ENCODE results near the gene NEK6. TPM values are rescaled to one million over a fixed set of nuclear protein-coding genes. Genes with fewer than 3 reads are reported as not detected.

NEK6 gene
- total and polyA plus RNA-seq, 2 of the 8 experiments (the other 6 are each of a cell fraction or from before 2014, with no cell fraction given): 17.7 to 19.7 TPM

GRCh38 chr9:124377551-124378406 lies 120.0 kb downstream of the NEK6 start:
- no peaks in the 10 kb centered on the region for H3K23me2 ChIP-seq (ENCODE audit: low read depth, low read length)
- H3K14ac ChIP-seq (ENCODE audit: insufficient read length): no peak overlapping the region
- peaks cover 0 to 3% of the 10 kb centered on the region in 2 experiments; a peak in 1 of 4 replicates for H3K9me3 ChIP-seq (ENCODE audit: insufficient read depth in 2 of 2, low read depth in 1 of 2, low read length in 1 of 2)
- H2BK12ac ChIP-seq (ENCODE audit: low read depth, low read length): no peak overlapping the region
- H4K5ac ChIP-seq (ENCODE audit: insufficient read length, low read depth, low read length): no peak overlapping the region
- peaks cover 2% of the 10 kb centered on the region in 2 experiments for H4K20me1 ChIP-seq (replicated peaks in 1 of 2; ENCODE audit: control insufficient read depth in 1 of 2, insufficient read depth in 2 of 2, low read length in 2 of 2)
- H2BK120ac ChIP-seq (replicated peaks; ENCODE audit: low read depth, low read length): no peak overlapping the region
- no peak overlapping the region for H3K4ac ChIP-seq (replicated peaks; ENCODE audit: insufficient read length, low read depth, low read length)
- no peak for FAIRE-seq
- H3K4me2 ChIP-seq (ENCODE audit: insufficient read depth in 1 of 2, low read depth in 2 of 2, low read length in 2 of 2): no peak overlapping the region
- no peak overlapping the region for H2BK15ac ChIP-seq (ENCODE audit: low read length)
- POLR2A ChIA-PET (ENCODE audit: partially characterized antibody): interaction anchor here (0.5 to 0.8 kb wide), 2 partner anchors 15 to 123 kb away, joined by 3 read pairs; no protein-coding TSS in a partner anchor
- H3K4me1 ChIP-seq (replicated peaks in 1 of 4; ENCODE audit: control insufficient read depth in 3 of 4, insufficient read depth in 4 of 4, low read length in 3 of 4): no peaks in the 10 kb centered on the region
- H3K56ac ChIP-seq (replicated peaks; ENCODE audit: insufficient read length, low read depth, low read length): no peak overlapping the region
- H4K91ac ChIP-seq (replicated peaks; ENCODE audit: insufficient read length, low read length): no peak overlapping the region
- peaks cover 0 to 41% of the 10 kb centered on the region in 2 experiments; a peak in 3 of 4 replicates for H3K79me2 ChIP-seq (ENCODE audit: control insufficient read depth in 1 of 2, insufficient read depth in 2 of 2, low read length in 2 of 2)
- no peak overlapping the region for H2BK20ac ChIP-seq (ENCODE audit: low read length)
- no peak for DNase-seq (ENCODE audit: low read depth in 1 of 2, low spot score in 2 of 2)
- H2AFZ ChIP-seq (ENCODE audit: low read length): no peak overlapping the region
- H3K23ac ChIP-seq (ENCODE audit: insufficient read length): no peak overlapping the region
- WGBS, 2 experiments (ENCODE audit: extremely low coverage in 1 of 2, insufficient coverage in 1 of 2, insufficient read length in 1 of 2, insufficient replicate concordance in 2 of 2, low coverage in 1 of 2, low lambda C conversion rate in 2 of 2, missing lambda C conversion rate in 1 of 2): 79% methylated on average over 10 of the region's 10 CpGs; no CpG with 5 or more reads in 1 of the 2 experiments
- no peak overlapping the region for H3K27ac ChIP-seq (ENCODE audit: low read depth, low read length)
- H3K18ac ChIP-seq (ENCODE audit: extremely low read depth, low read length): no peak overlapping the region
- H3K79me1 ChIP-seq (ENCODE audit: low read depth, low read length): peaks cover 3% of the 10 kb centered on the region; the same call in 1 of the 2 replicates
- H3K36me3 ChIP-seq (ENCODE audit: control insufficient read depth in 2 of 4, insufficient read depth in 4 of 4, low read length in 3 of 4): peaks cover 0 to 5% (median 0%) of the 10 kb centered on the region in 4 experiments; a peak in 3 of 8 replicates
- no peak overlapping the region for H4K8ac ChIP-seq (ENCODE audit: extremely low read depth, insufficient read depth, low read length)
- no peaks in the 10 kb centered on the region for H3K27me3 ChIP-seq (replicated peaks in 1 of 4; ENCODE audit: control insufficient read depth in 3 of 4, extremely low read depth in 1 of 4, insufficient read depth in 3 of 4, low read length in 3 of 4)
- no peak overlapping the region for H3K4me3 ChIP-seq (ENCODE audit: extremely low read depth in 1 of 4, insufficient read depth in 2 of 4, low read depth in 3 of 4, low read length in 4 of 4)
- CTCF ChIA-PET (ENCODE audit: partially characterized antibody): interaction anchor here (0.8 to 12.1 kb wide), 7 partner anchors 13 to 284 kb away, joined by 3 to 133 read pairs (median 3); no protein-coding TSS in a partner anchor
- H3K9ac ChIP-seq (replicated peaks in 1 of 4; ENCODE audit: extremely low read depth in 1 of 4, low read depth in 3 of 4, low read length in 3 of 4): no peak overlapping the region
- no peak overlapping the region for H2AK5ac ChIP-seq (ENCODE audit: low read depth, low read length)
- H2BK5ac ChIP-seq (ENCODE audit: low read depth, low read length): no peak overlapping the region
- TF ChIP-seq POLR2A (IDR thresholded peaks at IDR 0.05; ENCODE audit: control extremely low read depth in 1 of 2, low read depth in 2 of 2, low read length in 2 of 2): no peak
- no peak for TF ChIP-seq CHD2 (IDR thresholded peaks at IDR 0.05; ENCODE audit: low read length)
- no peak for TF ChIP-seq SIRT6 (IDR thresholded peaks at IDR 0.05; ENCODE audit: low read length)
- TF ChIP-seq, protein P1, sequence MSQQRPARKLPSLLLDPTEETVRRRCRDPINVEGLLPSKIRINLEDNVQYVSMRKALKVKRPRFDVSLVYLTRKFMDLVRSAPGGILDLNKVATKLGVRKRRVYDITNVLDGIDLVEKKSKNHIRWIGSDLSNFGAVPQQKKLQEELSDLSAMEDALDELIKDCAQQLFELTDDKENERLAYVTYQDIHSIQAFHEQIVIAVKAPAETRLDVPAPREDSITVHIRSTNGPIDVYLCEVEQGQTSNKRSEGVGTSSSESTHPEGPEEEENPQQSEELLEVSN (IDR thresholded peaks at IDR 0.05): no peak
- TF ChIP-seq SP4 (IDR thresholded peaks at IDR 0.05; ENCODE audit: low read length): no peak
- no peak for TF ChIP-seq FOSL1 (IDR thresholded peaks at IDR 0.05; ENCODE audit: insufficient read depth, low read depth, low read length)
- no peak for TF ChIP-seq KDM5A (IDR thresholded peaks at IDR 0.05; ENCODE audit: low read length)
- TF ChIP-seq YY1 (IDR thresholded peaks at IDR 0.05; ENCODE audit: low read depth, low read length): no peak
- TF ChIP-seq CREB1 (IDR thresholded peaks at IDR 0.05): no peak
- TF ChIP-seq SP2 (IDR thresholded peaks at IDR 0.05; ENCODE audit: low read length): no peak
- no peak for TF ChIP-seq NANOG (IDR thresholded peaks at IDR 0.05; ENCODE audit: insufficient read depth, low read depth, low read length, poor library complexity, severe bottlenecking)
- TF ChIP-seq, protein P2, sequence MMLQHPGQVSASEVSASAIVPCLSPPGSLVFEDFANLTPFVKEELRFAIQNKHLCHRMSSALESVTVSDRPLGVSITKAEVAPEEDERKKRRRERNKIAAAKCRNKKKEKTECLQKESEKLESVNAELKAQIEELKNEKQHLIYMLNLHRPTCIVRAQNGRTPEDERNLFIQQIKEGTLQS (IDR thresholded peaks at IDR 0.05; ENCODE audit: insufficient read depth, low read depth, low read length): no peak

Measured in H1 (cell line).